Immature natural killer cell (primary cell): ENCODE measurements around the gene RIOK2. TPM values are rescaled to one million over a fixed set of nuclear protein-coding genes. Genes with fewer than 3 reads are reported as not detected.
"Not testable (repeated sequence)": the region's sequence is repeated elsewhere in the genome, so short reads cannot be mapped to it uniquely, and the experiment has no call there.

ENCODE experiments used
- DNase-seq, 3 donors: peaks; one replicate each; pipeline ENCODE4 v3.0.0; 2022; ENCODE audit warnings: mixed read lengths in 1 of 3
- H3K27ac Mint-ChIP-seq, 6 donors: one replicate each; pipeline ENCODE4 v1.8.0; 2020; ENCODE audit warnings: mixed read lengths in 6 of 6, mild to moderate bottlenecking in 5 of 6, inconsistent platforms in 4 of 6, moderate library complexity in 3 of 6
- H3K27me3 Mint-ChIP-seq, 3 donors: one replicate each; pipeline ENCODE4 v1.8.0; 2020 to 2021; ENCODE audit warnings: low read depth in 3 of 3, mild to moderate bottlenecking in 3 of 3, mixed read lengths in 3 of 3, moderate library complexity in 3 of 3, inconsistent platforms in 1 of 3
- H3K36me3 Mint-ChIP-seq, 3 donors: one replicate each; pipeline ENCODE4 v1.8.0; 2020; ENCODE audit warnings: mixed read lengths in 3 of 3, inconsistent platforms in 2 of 3, mild to moderate bottlenecking in 2 of 3
- H3K4me1 Mint-ChIP-seq, 2 donors: one replicate each; pipeline ENCODE4 v1.8.0; 2020; ENCODE audit warnings: inconsistent platforms in 2 of 2, mild to moderate bottlenecking in 2 of 2, mixed read lengths in 2 of 2, moderate library complexity in 1 of 2
- H3K4me3 Mint-ChIP-seq, 5 donors: one replicate each; pipeline ENCODE4 v1.8.0; 2020; ENCODE audit warnings: mild to moderate bottlenecking in 5 of 5, mixed read lengths in 5 of 5, inconsistent platforms in 3 of 5, moderate library complexity in 3 of 5
- H3K9me3 Mint-ChIP-seq, 6 donors: one replicate each; pipeline ENCODE4 v1.8.0; 2020; ENCODE audit warnings: mild to moderate bottlenecking in 6 of 6, mixed read lengths in 6 of 6, inconsistent platforms in 4 of 6, moderate library complexity in 3 of 6
- polyA plus RNA-seq, 3 donors: library from polyadenylated mRNA; unstranded; fragments of 300-500 nt; fragmentation: Illumina TruSeq; gene quantifications; one replicate each; pipeline ENCODE4 v1.2.3, GENCODE V29; 2021

The RIOK2 gene
- polyA plus RNA-seq, 3 donors from 2014 or later = 10.6 to 15.8 (median 14.8) TPM

- peaks cover 0 to 6% (median 2%) of the 10 kb centered on the region in 3 donors for H3K27me3 Mint-ChIP-seq
- H3K9me3 Mint-ChIP-seq = peaks cover 4 to 27% (median 19%) of the 10 kb centered on the region in 6 donors
- DNase-seq = no peak
- peaks cover 26 to 50% (median 37%) of the 10 kb centered on the region in 3 donors for H3K36me3 Mint-ChIP-seq
- no peak overlapping the region for H3K27ac Mint-ChIP-seq
- no peaks in the 10 kb centered on the region for H3K4me1 Mint-ChIP-seq
- H3K4me3 Mint-ChIP-seq = no peak overlapping the region
These were observed 25.4 kb downstream of the RIOK2 start for GRCh38 chr5:97157689-97158088.

GRCh38 chr5:97151370-97151769 lies 31.7 kb downstream of the RIOK2 start:
- H3K4me1 Mint-ChIP-seq = no peaks in the 10 kb centered on the region
- no peak overlapping the region for H3K4me3 Mint-ChIP-seq
- H3K9me3 Mint-ChIP-seq = peaks cover 0 to 2% (median under 1%) of the 10 kb centered on the region in 6 donors
- H3K27ac Mint-ChIP-seq = no peak overlapping the region
- H3K27me3 Mint-ChIP-seq = no peaks in the 10 kb centered on the region
- no peak for DNase-seq
- H3K36me3 Mint-ChIP-seq = peaks cover 0 to 5% (median 2%) of the 10 kb centered on the region in 3 donors

- DNase-seq = no peak
- Mint-ChIP-seq H3K27me3 (no peaks in the 10 kb centered on the region), H3K4me1 (no peaks in the 10 kb centered on the region), H3K27ac (no peak overlapping the region), H3K9me3 (no peaks in the 10 kb centered on the region), H3K36me3 (peaks cover 0 to under 1% (median 0%) of the 10 kb centered on the region in 3 donors), H3K4me3 (no peak overlapping the region)
These were observed 32.6 kb downstream of the RIOK2 start for GRCh38 chr5:97150401-97150800.

GRCh38 chr5:97149709-97150108 lies 33.3 kb downstream of the RIOK2 start:
- no peaks in the 10 kb centered on the region for H3K27me3 Mint-ChIP-seq
- H3K9me3 Mint-ChIP-seq = no peaks in the 10 kb centered on the region
- no peak for DNase-seq
- no peak overlapping the region for H3K4me3 Mint-ChIP-seq
- H3K4me1 Mint-ChIP-seq = no peaks in the 10 kb centered on the region
- H3K27ac Mint-ChIP-seq = no peak overlapping the region
- no peaks in the 10 kb centered on the region for H3K36me3 Mint-ChIP-seq

- no peaks in the 10 kb centered on the region for H3K9me3 Mint-ChIP-seq
- H3K27ac Mint-ChIP-seq = no peak overlapping the region
- DNase-seq = no peak
- H3K36me3 Mint-ChIP-seq = no peaks in the 10 kb centered on the region
- no peaks in the 10 kb centered on the region for H3K4me1 Mint-ChIP-seq
- no peaks in the 10 kb centered on the region for H3K27me3 Mint-ChIP-seq
- H3K4me3 Mint-ChIP-seq = no peak overlapping the region
These were observed 34.8 kb downstream of the RIOK2 start for GRCh38 chr5:97148288-97148687.

GRCh38 chr5:97143704-97144103 lies 39.3 kb downstream of the RIOK2 start:
- Mint-ChIP-seq H3K4me1 (no peaks in the 10 kb centered on the region), H3K27ac (no peak overlapping the region), H3K36me3 (no peaks in the 10 kb centered on the region), H3K27me3 (peaks cover 0 to 5% (median 0%) of the 10 kb centered on the region in 3 donors), H3K4me3 (no peak overlapping the region), H3K9me3 (no peaks in the 10 kb centered on the region)
- no peak for DNase-seq

GRCh38 chr5:97142521-97143254 lies 40.4 kb downstream of the RIOK2 start, which contains the start of gene LIX1:
Gene LIX1 (minus strand): TSS chr5:97142611. CDS start chr5:97142576, 35 bp downstream.
- Mint-ChIP-seq H3K4me3 (no peak within 1 kb of the TSS), H3K4me1 (no peaks in the 10 kb centered on the region), H3K36me3 (no peaks in the 10 kb centered on the region), H3K27ac (no peak within 1 kb of the TSS), H3K27me3 (peaks cover 0 to 5% (median 0%) of the 10 kb centered on the region in 3 donors), H3K9me3 (no peaks in the 10 kb centered on the region)
- DNase-seq = peak in 1 of 3 donors; percentile 22

- Mint-ChIP-seq H3K27me3 (peaks cover 0 to 5% (median 0%) of the 10 kb centered on the region in 3 donors), H3K9me3 (no peaks in the 10 kb centered on the region), H3K4me3 (no peak overlapping the region), H3K36me3 (no peaks in the 10 kb centered on the region), H3K27ac (no peak overlapping the region), H3K4me1 (no peaks in the 10 kb centered on the region)
- no peak for DNase-seq
These were observed 41.5 kb downstream of the RIOK2 start for GRCh38 chr5:97141539-97141938.

- no peak overlapping the region for H3K27ac Mint-ChIP-seq
- H3K4me3 Mint-ChIP-seq = no peak overlapping the region
- no peaks in the 10 kb centered on the region for H3K9me3 Mint-ChIP-seq
- no peaks in the 10 kb centered on the region for H3K4me1 Mint-ChIP-seq
- no peaks in the 10 kb centered on the region for H3K36me3 Mint-ChIP-seq
- no peak for DNase-seq
- H3K27me3 Mint-ChIP-seq = peaks cover 0 to 5% (median 0%) of the 10 kb centered on the region in 3 donors
These were observed 42.0 kb downstream of the RIOK2 start for GRCh38 chr5:97141031-97141430.

- H3K4me3 Mint-ChIP-seq, H3K4me1 Mint-ChIP-seq: not testable (repeated sequence)
These were observed 42.8 kb downstream of the RIOK2 start for GRCh38 chr5:97140250-97140649.

GRCh38 chr5:97136475-97136874 lies 46.6 kb downstream of the RIOK2 start:
- Mint-ChIP-seq H3K4me1 (no peaks in the 10 kb centered on the region), H3K4me3 (no peak overlapping the region), H3K27me3 (peaks cover 0 to 9% (median 0%) of the 10 kb centered on the region in 3 donors), H3K36me3 (no peaks in the 10 kb centered on the region), H3K9me3 (no peaks in the 10 kb centered on the region), H3K27ac (no peak overlapping the region)
- DNase-seq = no peak

More at GRCh38 chr5:97140250-97140649, 42.8 kb downstream of the RIOK2 start:
- H3K9me3 Mint-ChIP-seq, DNase-seq, H3K36me3 Mint-ChIP-seq, H3K27ac Mint-ChIP-seq, H3K27me3 Mint-ChIP-seq: not testable (repeated sequence)

GRCh38 chr5:97135868-97136267 lies 47.2 kb downstream of the RIOK2 start:
- Mint-ChIP-seq H3K4me1 (no peaks in the 10 kb centered on the region), H3K27ac (no peak overlapping the region), H3K4me3 (no peak overlapping the region), H3K9me3 (no peaks in the 10 kb centered on the region), H3K27me3 (peaks cover 0 to 9% (median 0%) of the 10 kb centered on the region in 3 donors), H3K36me3 (no peaks in the 10 kb centered on the region)
- no peak for DNase-seq

- DNase-seq = no peak
- no peak overlapping the region for H3K27ac Mint-ChIP-seq
- H3K4me1 Mint-ChIP-seq = no peaks in the 10 kb centered on the region
- no peak overlapping the region for H3K4me3 Mint-ChIP-seq
- no peaks in the 10 kb centered on the region for H3K36me3 Mint-ChIP-seq
- peaks cover 0 to 6% (median 0%) of the 10 kb centered on the region in 3 donors for H3K27me3 Mint-ChIP-seq
- no peaks in the 10 kb centered on the region for H3K9me3 Mint-ChIP-seq
These were observed 48.4 kb downstream of the RIOK2 start for GRCh38 chr5:97134634-97135033.

- H3K4me1 Mint-ChIP-seq = no peaks in the 10 kb centered on the region
- peaks cover 0 to 4% (median 0%) of the 10 kb centered on the region in 3 donors for H3K27me3 Mint-ChIP-seq
- no peaks in the 10 kb centered on the region for H3K36me3 Mint-ChIP-seq
- no peaks in the 10 kb centered on the region for H3K9me3 Mint-ChIP-seq
- DNase-seq = no peak
- no peak overlapping the region for H3K27ac Mint-ChIP-seq
- H3K4me3 Mint-ChIP-seq = no peak overlapping the region
These were observed 49.9 kb downstream of the RIOK2 start for GRCh38 chr5:97133101-97133500.

GRCh38 chr5:97131921-97132320 lies 51.1 kb downstream of the RIOK2 start:
- H3K36me3 Mint-ChIP-seq = no peaks in the 10 kb centered on the region
- peaks cover 0 to 4% (median 0%) of the 10 kb centered on the region in 3 donors for H3K27me3 Mint-ChIP-seq
- no peak overlapping the region for H3K4me3 Mint-ChIP-seq
- DNase-seq = no peak
- H3K27ac Mint-ChIP-seq = no peak overlapping the region
- no peaks in the 10 kb centered on the region for H3K4me1 Mint-ChIP-seq
- no peaks in the 10 kb centered on the region for H3K9me3 Mint-ChIP-seq
